T-helper 2 cell (primary cell): ENCODE results near the gene MMRN1.

Source experiments
- DNase-seq, 5 experiments: peaks; one replicate each; pipeline versions ENCODE4 v3.0.0 to v3.0.0-alpha.2; 2012 to 2022

MMRN1 gene

DNA sequence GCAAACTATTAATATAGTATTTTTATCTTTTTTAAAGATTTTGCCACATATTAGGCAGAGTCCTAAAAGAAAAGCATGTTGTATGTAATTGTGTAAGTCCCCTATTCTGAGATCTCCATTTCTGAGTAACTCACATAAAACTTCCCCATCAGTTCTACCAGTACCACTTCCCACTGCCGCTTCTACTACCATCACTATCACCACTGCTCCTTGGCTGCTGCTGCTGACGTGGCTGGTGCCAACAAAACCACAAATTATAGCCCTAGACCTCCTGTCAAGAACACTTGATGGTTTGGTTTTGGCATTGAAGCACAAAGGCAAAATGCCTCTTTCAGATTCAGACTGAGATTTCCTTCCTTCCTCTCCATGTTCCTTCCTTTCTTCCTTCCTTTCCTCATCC lies 106.4 kb downstream of the MMRN1 start:
- DNase-seq, result no peak

DNA sequence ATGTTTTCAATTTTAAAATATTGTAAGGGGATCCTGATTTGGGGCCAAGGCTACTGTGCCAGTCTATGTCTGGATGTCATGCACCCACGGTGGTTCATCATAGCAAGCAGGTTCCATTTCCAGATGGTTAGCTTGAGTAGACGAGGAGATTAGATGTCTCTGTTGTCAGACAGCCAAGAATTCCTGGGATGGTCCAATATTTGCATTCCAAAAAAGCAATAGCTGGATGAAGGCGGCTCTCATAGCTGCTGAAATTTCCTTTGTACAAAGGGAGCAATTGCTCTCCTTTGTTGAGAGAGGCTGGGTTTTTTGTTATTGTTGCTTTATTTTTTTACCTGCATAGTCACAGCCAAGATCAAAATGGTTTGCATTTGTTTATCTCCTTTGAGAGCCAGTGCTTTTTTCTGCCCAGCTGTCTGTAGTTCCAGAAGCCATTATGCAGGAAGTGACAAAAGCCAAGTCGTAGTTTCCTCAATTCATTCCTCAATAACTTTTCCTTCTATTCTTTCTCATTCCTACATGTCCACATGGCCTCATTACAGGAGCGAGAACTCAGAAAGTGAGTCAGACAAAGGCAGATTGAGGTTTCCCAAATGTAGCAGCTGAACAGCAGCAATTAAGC lies 107.9 kb downstream of the MMRN1 start:
- no peak for DNase-seq
